Measurements from ENCODE around the gene CORIN. TPM values are rescaled to one million over a fixed set of nuclear protein-coding genes. Genes with fewer than 3 reads are reported as not detected.

The CORIN gene
- total and polyA plus RNA-seq, 4 donors: 1.4 to 1.9 (median 1.7) TPM

DNA sequence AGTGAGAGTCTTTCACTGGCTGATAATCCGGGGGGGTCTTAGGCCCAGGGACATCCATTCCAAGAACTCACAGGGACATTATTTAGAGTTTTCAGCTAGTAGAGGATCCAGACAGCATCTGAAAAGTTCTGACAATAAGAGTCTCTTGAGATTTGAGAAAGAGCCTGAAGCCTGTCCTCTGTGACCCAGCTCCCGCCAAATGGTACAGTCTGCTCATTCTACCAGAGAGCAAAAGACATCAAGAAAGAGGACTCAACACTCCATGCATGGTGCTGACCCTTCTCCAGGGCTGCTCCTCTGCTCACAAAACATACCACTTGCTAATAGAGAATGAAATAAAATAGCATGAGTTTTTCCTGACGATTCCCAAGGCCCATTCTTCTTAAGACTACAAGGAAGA lies 190.8 kb downstream of the CORIN start:
- Histone ChIP-seq H3K9me3 (ENCODE audit: control insufficient read depth, insufficient read depth, low read length) (no peaks in the 10 kb centered on the region), H3K4me3 (ENCODE audit: low read depth, low read length) (no peak overlapping the region), H3K4me1 (ENCODE audit: control insufficient read depth, insufficient read depth, low read length) (no peaks in the 10 kb centered on the region), H3K27me3 (ENCODE audit: control insufficient read depth, insufficient read depth, low read length) (no peaks in the 10 kb centered on the region), H3K27ac (ENCODE audit: low read depth, low read length) (no peak overlapping the region), H3K36me3 (ENCODE audit: control insufficient read depth, insufficient read depth, low read length) (no peaks in the 10 kb centered on the region)
- DNase-seq (ENCODE audit: low read depth in 4 of 6, low spot score in 6 of 6): no peak
- 89% methylated on average over 1 of the region's 3 CpGs for WGBS (ENCODE audit: insufficient coverage)

- WGBS (ENCODE audit: insufficient coverage): 100% methylated on average over 2 of the region's 3 CpGs
- H3K27me3 ChIP-seq (ENCODE audit: control insufficient read depth, insufficient read depth, low read length): no peaks in the 10 kb centered on the region
- H3K4me1 ChIP-seq (ENCODE audit: control insufficient read depth, insufficient read depth, low read length): no peaks in the 10 kb centered on the region
- DNase-seq (ENCODE audit: low read depth in 4 of 6, low spot score in 6 of 6): no peak
- H3K27ac ChIP-seq (ENCODE audit: low read depth, low read length): no peak overlapping the region
- no peak overlapping the region for H3K4me3 ChIP-seq (ENCODE audit: low read depth, low read length)
- no peaks in the 10 kb centered on the region for H3K9me3 ChIP-seq (ENCODE audit: control insufficient read depth, insufficient read depth, low read length)
- H3K36me3 ChIP-seq (ENCODE audit: control insufficient read depth, insufficient read depth, low read length): no peaks in the 10 kb centered on the region
These were observed 191.5 kb downstream of the CORIN start for GRCh38 chr4:47646372-47646771.

GRCh38 chr4:47643845-47644244 lies 194.0 kb downstream of the CORIN start:
- H3K4me3 ChIP-seq (ENCODE audit: low read depth, low read length): no peak overlapping the region
- 82% methylated on average over 2 of the region's 6 CpGs for WGBS (ENCODE audit: insufficient coverage)
- H3K4me1 ChIP-seq (ENCODE audit: control insufficient read depth, insufficient read depth, low read length): no peaks in the 10 kb centered on the region
- no peaks in the 10 kb centered on the region for H3K36me3 ChIP-seq (ENCODE audit: control insufficient read depth, insufficient read depth, low read length)
- H3K9me3 ChIP-seq (ENCODE audit: control insufficient read depth, insufficient read depth, low read length): no peaks in the 10 kb centered on the region
- H3K27ac ChIP-seq (ENCODE audit: low read depth, low read length): no peak overlapping the region
- no peak for DNase-seq (ENCODE audit: low read depth in 4 of 6, low spot score in 6 of 6)
- H3K27me3 ChIP-seq (ENCODE audit: control insufficient read depth, insufficient read depth, low read length): no peaks in the 10 kb centered on the region

GRCh38 chr4:47642985-47643760 lies 194.7 kb downstream of the CORIN start:
- H3K9me3 ChIP-seq (ENCODE audit: control insufficient read depth, insufficient read depth, low read length): no peaks in the 10 kb centered on the region
- no peaks in the 10 kb centered on the region for H3K36me3 ChIP-seq (ENCODE audit: control insufficient read depth, insufficient read depth, low read length)
- H3K4me3 ChIP-seq (ENCODE audit: low read depth, low read length): no peak overlapping the region
- H3K4me1 ChIP-seq (ENCODE audit: control insufficient read depth, insufficient read depth, low read length): no peaks in the 10 kb centered on the region
- WGBS (ENCODE audit: insufficient coverage): no CpG with 5 or more reads among the region's 7 CpGs
- no peak overlapping the region for H3K27ac ChIP-seq (ENCODE audit: low read depth, low read length)
- peak in 3 of 6 donors; percentile 11 to 86 (median 73) for DNase-seq (ENCODE audit: low read depth in 4 of 6, low spot score in 6 of 6)
- H3K27me3 ChIP-seq (ENCODE audit: control insufficient read depth, insufficient read depth, low read length): no peaks in the 10 kb centered on the region

GRCh38 chr4:47642191-47642830 lies 195.6 kb downstream of the CORIN start:
- WGBS (ENCODE audit: insufficient coverage): no CpG with 5 or more reads among the region's 6 CpGs
- no peaks in the 10 kb centered on the region for H3K36me3 ChIP-seq (ENCODE audit: control insufficient read depth, insufficient read depth, low read length)
- no peaks in the 10 kb centered on the region for H3K27me3 ChIP-seq (ENCODE audit: control insufficient read depth, insufficient read depth, low read length)
- no peak overlapping the region for H3K27ac ChIP-seq (ENCODE audit: low read depth, low read length)
- no peak overlapping the region for H3K4me3 ChIP-seq (ENCODE audit: low read depth, low read length)
- no peaks in the 10 kb centered on the region for H3K4me1 ChIP-seq (ENCODE audit: control insufficient read depth, insufficient read depth, low read length)
- peak in 2 of 6 donors; percentile 20 to 24 for DNase-seq (ENCODE audit: low read depth in 4 of 6, low spot score in 6 of 6)
- H3K9me3 ChIP-seq (ENCODE audit: control insufficient read depth, insufficient read depth, low read length): no peaks in the 10 kb centered on the region

DNA sequence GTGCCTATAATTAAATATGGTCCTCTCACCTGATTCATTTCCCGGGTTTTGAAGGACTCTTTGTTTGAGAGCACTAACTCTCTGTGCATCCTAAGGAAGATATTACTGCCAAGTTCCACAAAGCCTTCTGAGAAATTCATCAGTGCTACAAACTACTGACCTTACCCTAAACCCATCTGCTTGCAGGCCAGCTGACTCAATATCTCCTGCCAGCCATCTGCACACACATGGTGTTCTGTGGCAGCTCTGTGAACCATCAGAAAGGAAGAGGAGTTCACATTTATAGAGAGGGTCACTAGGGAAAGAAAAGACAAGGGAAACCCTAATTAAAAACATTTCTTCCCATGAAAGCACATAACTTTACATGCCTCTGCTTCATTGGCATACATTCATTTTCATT lies 196.1 kb downstream of the CORIN start:
- no peak overlapping the region for H3K4me3 ChIP-seq (ENCODE audit: low read depth, low read length)
- 55% methylated on average over 1 of the region's 1 CpG for WGBS (ENCODE audit: insufficient coverage)
- no peaks in the 10 kb centered on the region for H3K9me3 ChIP-seq (ENCODE audit: control insufficient read depth, insufficient read depth, low read length)
- DNase-seq (ENCODE audit: low read depth in 4 of 6, low spot score in 6 of 6): peak in 1 of 6 donors; percentile 7
- H3K27ac ChIP-seq (ENCODE audit: low read depth, low read length): no peak overlapping the region
- H3K4me1 ChIP-seq (ENCODE audit: control insufficient read depth, insufficient read depth, low read length): no peaks in the 10 kb centered on the region
- H3K27me3 ChIP-seq (ENCODE audit: control insufficient read depth, insufficient read depth, low read length): no peaks in the 10 kb centered on the region
- H3K36me3 ChIP-seq (ENCODE audit: control insufficient read depth, insufficient read depth, low read length): no peaks in the 10 kb centered on the region

GRCh38 chr4:47640911-47641310 lies 197.0 kb downstream of the CORIN start:
- no peak for DNase-seq (ENCODE audit: low read depth in 4 of 6, low spot score in 6 of 6)
- no peaks in the 10 kb centered on the region for H3K36me3 ChIP-seq (ENCODE audit: control insufficient read depth, insufficient read depth, low read length)
- H3K4me1 ChIP-seq (ENCODE audit: control insufficient read depth, insufficient read depth, low read length): no peaks in the 10 kb centered on the region
- H3K27me3 ChIP-seq (ENCODE audit: control insufficient read depth, insufficient read depth, low read length): no peaks in the 10 kb centered on the region
- no peaks in the 10 kb centered on the region for H3K9me3 ChIP-seq (ENCODE audit: control insufficient read depth, insufficient read depth, low read length)
- H3K27ac ChIP-seq (ENCODE audit: low read depth, low read length): no peak overlapping the region
- no peak overlapping the region for H3K4me3 ChIP-seq (ENCODE audit: low read depth, low read length)

- DNase-seq (ENCODE audit: low read depth in 4 of 6, low spot score in 6 of 6): no peak
- H3K27ac ChIP-seq (ENCODE audit: low read depth, low read length): no peak overlapping the region
- 87% methylated on average over 3 of the region's 3 CpGs for WGBS (ENCODE audit: insufficient coverage)
- H3K4me1 ChIP-seq (ENCODE audit: control insufficient read depth, insufficient read depth, low read length): no peaks in the 10 kb centered on the region
- H3K4me3 ChIP-seq (ENCODE audit: low read depth, low read length): no peak overlapping the region
- no peaks in the 10 kb centered on the region for H3K9me3 ChIP-seq (ENCODE audit: control insufficient read depth, insufficient read depth, low read length)
- H3K36me3 ChIP-seq (ENCODE audit: control insufficient read depth, insufficient read depth, low read length): no peaks in the 10 kb centered on the region
- no peaks in the 10 kb centered on the region for H3K27me3 ChIP-seq (ENCODE audit: control insufficient read depth, insufficient read depth, low read length)
These were observed 198.3 kb downstream of the CORIN start for GRCh38 chr4:47639531-47639930.

- H3K27me3 ChIP-seq (ENCODE audit: control insufficient read depth, insufficient read depth, low read length): no peaks in the 10 kb centered on the region
- H3K27ac ChIP-seq (ENCODE audit: low read depth, low read length): no peak overlapping the region
- 70% methylated on average over 2 of the region's 4 CpGs for WGBS (ENCODE audit: insufficient coverage)
- H3K4me3 ChIP-seq (ENCODE audit: low read depth, low read length): no peak overlapping the region
- no peak for DNase-seq (ENCODE audit: low read depth in 4 of 6, low spot score in 6 of 6)
- H3K9me3 ChIP-seq (ENCODE audit: control insufficient read depth, insufficient read depth, low read length): no peaks in the 10 kb centered on the region
- H3K36me3 ChIP-seq (ENCODE audit: control insufficient read depth, insufficient read depth, low read length): no peaks in the 10 kb centered on the region
- H3K4me1 ChIP-seq (ENCODE audit: control insufficient read depth, insufficient read depth, low read length): no peaks in the 10 kb centered on the region
These were observed 206.7 kb downstream of the CORIN start for GRCh38 chr4:47631161-47631560.

DNA sequence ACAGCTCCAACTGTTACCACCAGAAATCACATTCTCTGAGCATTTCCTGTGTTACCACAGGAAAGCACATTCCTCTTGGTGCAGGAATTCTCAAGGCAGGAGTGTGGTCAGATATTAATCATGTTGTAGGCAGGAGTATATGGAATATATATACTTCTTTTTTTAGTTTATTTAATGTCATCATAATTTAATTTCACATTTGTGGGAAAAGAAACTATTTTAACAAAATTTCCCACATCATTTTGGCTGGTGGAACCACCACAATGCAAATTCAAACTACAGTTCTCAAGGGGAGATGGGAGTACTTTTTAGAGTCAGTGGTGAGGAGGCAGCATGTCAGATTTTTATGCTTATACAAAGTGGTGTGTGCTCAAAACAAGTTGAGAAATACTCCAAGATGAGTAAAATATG lies 213.8 kb downstream of the CORIN start:
- Histone ChIP-seq H3K27ac (ENCODE audit: low read depth, low read length) (no peak overlapping the region), H3K9me3 (ENCODE audit: control insufficient read depth, insufficient read depth, low read length) (no peaks in the 10 kb centered on the region), H3K4me1 (ENCODE audit: control insufficient read depth, insufficient read depth, low read length) (no peaks in the 10 kb centered on the region), H3K27me3 (ENCODE audit: control insufficient read depth, insufficient read depth, low read length) (no peaks in the 10 kb centered on the region), H3K36me3 (ENCODE audit: control insufficient read depth, insufficient read depth, low read length) (no peaks in the 10 kb centered on the region), H3K4me3 (ENCODE audit: low read depth, low read length) (no peak overlapping the region)
- no peak for DNase-seq (ENCODE audit: low read depth in 4 of 6, low spot score in 6 of 6)
